GM19240 (cell line): ENCODE measurements around the gene CTNNA2.
A peak's percentile ranks its signal among the peaks of the same experiment; 100 is the strongest.

Experiments used
- DNase-seq: peaks from one replicate; pipeline ENCODE4 v3.0.0; 2011; ENCODE audit warnings: low spot score; ENCODE audit not compliant: insufficient read length

CTNNA2 gene

DNA sequence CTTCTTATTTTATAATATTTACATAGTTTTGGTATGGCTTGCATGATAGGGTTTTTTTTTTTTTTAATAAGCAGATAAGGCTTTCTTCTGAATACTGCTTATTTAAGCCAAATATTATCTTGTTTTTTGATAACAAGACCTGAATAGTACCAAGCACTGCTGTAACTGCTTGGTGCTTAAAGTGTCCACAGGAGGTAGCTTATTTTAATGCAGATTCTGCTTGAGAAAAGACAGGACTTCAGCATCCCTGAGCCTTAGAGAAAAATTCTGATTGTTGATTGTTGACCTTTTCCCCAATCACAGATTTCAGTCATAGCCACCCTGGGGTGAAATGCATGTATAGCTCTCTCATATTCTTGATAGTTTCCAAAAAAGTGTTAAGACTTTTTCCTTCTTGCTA is 336.4 kb downstream of the CTNNA2 start:
- no peak for DNase-seq

DNA sequence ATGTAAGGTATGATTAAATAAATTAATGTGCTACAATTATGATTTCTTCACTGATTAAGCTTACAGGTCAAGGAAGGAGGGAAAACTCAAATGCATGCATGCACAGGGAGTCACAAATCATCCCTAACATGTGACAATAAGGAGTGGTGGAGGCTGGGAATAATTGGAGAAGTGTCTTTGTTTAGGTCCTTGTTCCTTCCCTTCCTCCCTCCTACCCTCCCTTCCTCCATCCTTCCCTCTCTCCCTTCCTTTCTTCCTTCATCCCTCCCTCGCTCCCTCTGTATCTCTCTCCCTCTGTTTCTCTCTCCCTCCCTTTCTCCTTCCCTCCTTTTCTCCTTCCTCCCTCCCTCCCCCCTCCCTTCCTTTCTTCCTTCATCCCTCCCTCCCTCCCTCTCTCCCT is 337.1 kb downstream of the CTNNA2 start:
- no peak for DNase-seq

DNA sequence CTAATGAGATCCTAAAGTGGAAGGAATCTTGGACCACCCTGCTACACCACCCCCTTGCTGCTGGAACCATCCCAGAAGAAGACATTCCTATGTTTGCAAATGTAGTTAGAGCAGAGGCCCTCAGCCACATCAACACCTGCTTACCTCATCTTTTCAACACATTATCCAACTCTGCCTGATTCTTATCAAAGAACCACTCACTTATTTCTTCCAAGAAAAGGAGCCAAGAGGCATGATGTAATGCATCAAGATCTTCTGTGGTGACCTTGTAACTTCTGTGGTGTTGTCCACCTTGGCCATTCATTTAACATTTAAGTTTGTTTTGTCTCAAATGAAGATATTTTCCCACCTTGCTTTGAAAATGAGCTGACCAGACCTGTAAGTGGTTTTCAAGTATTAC is 338.1 kb downstream of the CTNNA2 start:
- DNase-seq = no peak

DNA sequence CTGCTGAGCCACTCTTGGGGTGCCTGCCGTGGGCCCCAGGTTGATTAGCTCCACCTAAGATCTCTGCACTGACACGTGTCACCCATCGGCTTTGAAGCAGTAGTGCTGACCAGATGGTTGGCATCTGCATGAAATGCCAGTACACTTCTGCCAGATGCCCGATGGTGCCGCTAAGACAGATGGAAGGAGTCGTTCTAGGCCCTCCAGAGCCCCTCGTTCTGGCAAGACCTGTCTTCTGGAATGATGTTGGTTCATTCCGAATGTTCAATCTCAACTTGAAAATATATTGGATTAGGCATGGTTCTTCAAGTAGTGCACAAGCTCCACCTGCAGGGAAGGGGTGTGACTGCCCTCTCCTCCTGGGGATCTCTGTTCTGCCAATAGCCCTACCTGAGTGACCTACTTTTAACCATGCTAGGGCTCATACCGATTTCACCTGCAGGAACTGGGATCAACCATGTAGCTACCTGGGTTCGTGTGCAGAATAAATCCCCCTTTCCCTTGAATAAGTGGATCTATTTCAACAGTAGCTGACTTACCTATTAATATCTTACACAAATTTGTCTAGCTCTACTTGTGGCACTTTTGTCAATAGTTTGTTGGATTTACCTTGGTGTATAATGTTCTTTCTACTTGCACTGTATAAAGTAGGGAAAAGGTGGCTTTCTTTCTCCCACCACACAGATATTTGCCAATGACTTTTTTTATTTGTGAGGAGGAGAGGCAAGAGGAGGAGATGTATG is 342.6 kb downstream of the CTNNA2 start:
- DNase-seq = no peak

DNA sequence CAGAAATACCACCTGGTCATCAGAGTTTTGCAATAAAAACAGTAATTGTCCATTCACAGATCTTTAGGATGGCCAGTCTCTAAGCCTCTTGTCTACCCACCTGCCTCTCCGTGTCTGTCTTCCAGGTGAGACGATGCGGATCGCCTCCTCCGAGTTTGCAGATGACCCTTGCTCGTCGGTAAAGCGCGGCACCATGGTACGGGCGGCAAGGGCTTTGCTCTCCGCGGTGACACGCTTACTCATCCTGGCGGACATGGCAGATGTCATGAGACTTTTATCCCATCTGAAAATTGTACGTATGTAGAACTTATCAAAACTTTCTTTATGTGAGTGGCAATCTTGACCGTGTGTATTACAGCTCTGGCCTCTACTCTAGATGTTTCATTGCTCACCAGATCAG is 345.0 kb downstream of the CTNNA2 start:
- DNase-seq = no peak

DNA sequence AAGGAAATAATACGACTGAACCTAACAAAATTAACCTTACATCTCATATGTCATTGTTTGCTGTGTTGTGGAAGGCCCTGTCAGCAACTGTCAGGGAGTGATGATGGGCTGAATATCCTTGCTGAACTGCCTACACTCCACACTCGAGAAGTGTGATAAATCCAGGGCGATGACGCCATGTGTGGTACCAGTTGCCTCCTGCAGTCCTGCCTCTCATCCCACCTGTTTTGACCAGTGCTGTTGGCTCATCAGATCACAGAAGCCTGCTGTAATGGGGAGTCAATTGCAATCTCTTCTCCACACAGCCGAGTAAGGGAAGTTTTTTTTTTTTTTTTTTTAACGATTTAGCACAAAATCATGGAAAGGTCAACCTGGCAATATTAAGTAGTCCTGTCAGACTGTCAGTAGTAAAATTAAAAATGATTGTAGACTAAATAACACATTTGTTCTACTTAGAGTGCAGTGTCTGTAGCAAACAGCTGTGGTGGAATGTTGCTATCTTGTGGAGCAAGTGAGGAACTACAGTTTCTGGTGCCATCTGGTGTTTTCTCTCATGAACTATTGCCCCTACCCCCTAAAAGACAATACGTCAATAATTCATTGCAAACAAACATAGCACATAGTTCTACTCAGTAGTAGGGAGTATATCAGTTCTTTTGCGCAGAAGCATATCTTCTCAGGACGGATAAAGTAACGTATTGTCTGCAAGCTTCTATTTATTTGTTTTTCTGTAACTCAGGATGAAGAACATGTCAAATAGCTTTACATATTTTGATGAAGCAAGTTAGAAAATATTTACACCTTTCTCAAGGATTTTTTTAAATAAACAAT is 347.6 kb downstream of the CTNNA2 start:
- no peak for DNase-seq

DNA sequence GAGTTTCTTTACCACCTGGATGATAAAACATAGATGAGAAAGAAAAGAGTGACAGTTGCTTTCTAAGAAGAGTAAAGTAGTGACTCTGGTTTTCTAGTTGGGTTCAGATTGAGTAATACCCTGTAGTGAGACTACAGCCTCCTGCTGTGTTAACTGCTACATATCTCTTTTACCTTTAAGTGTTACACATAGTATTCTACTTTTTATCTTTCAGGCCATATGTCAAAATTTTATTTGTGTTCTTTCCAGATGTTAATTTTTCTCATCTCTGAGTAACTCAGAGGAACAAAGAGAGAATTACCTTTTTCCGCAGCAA is 348.2 kb downstream of the CTNNA2 start:
- DNase-seq = no peak

DNA sequence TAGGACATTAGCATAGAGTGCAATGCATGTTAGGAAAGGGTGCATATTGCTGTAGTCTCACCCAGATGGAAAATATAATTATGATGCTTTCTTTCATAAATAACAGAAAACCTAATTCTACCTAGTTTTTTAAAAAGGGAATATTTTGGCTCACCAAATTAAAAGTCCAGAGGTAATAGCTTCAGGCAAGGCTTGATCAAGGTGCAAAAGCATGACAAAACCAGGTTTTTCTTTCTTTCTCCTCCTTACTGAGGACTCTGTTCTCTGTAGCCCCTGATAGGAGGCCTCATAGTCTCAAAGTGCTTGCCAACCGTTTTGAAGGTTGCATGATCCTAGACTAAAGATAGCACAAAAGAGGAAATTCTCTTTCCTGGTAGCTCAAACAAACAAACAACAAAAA is 349.9 kb downstream of the CTNNA2 start:
- no peak for DNase-seq

DNA sequence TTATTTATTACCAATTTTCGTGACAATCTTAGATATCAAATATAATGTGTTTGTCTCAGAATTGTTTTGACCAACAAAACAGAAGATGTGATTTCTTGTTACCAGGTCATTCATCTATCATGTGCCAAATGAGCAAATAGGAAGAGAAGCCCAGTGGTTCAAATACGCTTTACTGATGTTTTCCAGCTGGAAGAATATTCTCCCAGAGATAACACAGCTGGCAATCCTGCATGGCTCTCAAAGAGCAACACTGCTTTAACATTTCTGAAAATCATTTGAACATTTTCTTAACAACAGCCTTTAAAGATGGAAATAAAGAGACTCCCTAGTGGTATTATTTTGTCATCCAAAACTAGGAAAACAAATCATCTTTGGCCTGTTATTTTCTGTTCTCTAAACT is 359.8 kb downstream of the CTNNA2 start:
- DNase-seq = no peak

DNA sequence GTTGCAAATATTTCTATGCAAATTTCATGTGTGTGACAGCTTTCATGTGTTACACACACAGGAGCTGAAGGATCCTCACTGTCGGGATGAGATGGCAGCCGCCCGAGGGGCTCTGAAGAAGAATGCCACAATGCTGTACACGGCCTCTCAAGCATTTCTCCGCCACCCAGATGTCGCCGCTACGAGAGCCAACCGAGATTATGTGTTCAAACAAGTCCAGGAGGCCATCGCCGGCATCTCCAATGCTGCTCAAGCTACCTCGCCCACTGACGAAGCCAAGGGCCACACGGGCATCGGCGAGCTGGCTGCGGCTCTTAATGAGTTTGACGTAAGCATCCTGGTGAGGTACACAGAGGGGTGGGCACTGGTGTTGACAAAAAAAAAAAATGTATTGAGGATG is 361.2 kb downstream of the CTNNA2 start:
- DNase-seq = no peak

DNA sequence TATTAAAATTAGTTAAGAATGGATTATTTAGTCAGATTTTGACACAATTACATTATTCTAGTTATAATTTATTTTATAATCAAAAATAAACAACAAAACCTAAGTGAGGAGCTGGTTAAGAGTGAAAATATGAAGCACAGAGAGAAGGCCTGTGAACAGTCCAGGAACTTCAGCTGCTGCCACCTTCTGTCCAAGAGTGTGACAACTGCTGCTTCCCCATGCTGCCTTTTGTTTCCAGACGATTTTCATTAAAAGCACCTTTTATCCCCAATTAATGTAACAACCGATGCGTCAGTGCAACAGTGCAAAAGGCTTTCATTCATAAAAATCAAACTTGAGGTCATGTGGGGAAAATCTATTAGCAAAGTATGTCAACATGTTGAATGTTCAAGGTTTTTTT is 363.6 kb downstream of the CTNNA2 start:
- DNase-seq = no peak

DNA sequence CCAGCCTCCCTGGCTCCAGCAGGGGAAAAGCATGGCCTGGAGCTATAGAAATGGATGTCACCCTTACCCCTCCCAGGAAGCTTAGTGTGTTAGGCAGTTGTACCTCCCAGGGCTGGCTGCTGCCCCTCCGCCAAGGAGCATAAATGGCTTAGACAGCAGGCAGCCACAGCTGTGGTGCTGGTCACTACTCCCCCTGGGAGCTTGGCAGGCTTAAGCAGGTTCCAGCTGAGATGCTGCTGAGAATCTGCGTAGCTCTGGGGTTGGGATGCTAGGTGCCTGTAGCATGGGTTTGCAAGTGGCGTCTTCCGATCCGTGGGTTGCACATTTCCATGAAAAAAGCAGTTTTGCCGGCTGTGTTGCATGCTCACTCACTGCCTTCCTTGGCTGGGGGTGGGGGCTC is 369.7 kb downstream of the CTNNA2 start:
- DNase-seq = no peak

DNA sequence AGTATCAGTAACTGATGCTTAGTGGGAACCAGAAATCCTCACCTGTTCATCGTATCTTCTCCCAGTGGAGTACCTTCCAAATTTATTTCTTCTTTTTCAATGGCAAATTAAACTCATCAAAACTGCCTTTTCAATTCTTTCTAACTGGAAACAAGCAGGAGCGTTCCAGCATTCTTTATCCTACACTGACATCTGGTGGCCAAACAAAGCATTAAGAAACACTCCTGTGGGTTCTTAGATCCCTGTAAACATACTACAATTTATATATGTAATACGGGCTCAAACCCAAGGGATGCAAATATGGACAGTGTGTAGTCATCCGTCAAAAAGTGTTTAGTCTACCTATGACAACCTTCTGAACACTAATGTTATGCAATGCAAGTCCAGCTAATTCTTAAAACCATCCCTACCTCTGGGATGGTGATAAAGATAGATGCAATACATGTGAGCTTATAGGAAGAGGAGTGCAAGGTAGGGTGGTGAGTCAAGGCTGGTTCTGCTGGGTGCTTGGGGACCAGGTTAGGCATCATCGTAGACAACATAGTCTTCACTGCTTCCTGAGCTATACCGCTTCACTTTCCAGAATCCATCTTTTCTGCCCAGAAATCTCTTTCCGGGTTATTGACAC is 375.0 kb downstream of the CTNNA2 start:
- peak; percentile 2 for DNase-seq

DNA sequence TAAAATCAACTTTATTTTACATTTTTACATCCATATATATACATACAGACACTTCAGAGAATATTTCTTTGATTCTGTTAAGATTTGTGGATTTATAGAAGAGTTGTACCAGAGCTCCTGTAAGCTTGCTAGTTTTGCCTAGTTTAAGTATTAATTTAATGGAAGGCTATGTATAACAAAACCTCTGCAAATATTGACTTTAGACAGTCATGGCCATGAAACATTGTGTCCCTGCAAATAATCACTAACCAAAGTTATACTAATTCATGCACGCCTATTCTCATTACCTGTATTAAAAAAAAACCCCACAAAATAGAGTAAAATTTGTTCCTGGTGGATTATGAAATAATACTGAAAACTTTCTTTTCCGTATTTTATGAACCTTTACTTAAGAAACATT is 379.3 kb downstream of the CTNNA2 start:
- DNase-seq = no peak

DNA sequence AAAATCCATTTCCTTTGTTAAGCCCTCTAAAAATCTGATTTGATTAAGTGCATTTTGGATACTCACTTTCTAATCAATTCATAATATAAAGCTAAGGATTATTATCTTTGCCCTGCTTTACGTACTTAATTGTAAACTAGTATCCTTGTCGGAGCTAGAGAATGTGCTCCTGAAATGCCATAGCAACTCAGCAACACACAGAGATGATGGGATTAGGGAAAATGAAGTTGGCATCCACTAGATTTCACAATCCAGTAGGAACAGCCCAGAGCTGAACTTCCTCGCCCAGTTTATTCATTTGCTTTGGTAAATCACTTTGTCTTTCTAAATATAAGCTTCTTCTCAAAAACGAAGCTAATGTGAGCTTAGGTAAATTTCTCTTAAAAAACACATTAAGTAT is 386.3 kb downstream of the CTNNA2 start:
- DNase-seq = no peak

DNA sequence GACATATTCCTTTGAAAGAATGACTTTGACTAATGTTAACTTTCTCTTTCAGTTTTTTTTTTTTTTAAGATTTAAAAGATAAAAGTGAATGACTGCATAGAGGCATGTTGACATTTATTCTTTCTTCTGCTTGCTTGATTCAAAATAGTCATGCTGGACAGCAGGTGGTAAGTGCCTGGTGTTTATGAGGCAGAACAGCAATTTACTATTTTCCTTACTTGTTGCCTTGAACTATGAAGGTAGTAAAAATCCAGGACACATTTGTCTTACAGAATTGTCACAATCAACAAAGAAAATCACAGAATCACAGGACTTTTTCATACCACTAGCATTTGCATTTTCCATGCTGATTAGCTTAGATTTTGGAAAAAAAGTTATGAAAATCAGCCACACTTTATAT is 388.3 kb downstream of the CTNNA2 start:
- DNase-seq = no peak

DNA sequence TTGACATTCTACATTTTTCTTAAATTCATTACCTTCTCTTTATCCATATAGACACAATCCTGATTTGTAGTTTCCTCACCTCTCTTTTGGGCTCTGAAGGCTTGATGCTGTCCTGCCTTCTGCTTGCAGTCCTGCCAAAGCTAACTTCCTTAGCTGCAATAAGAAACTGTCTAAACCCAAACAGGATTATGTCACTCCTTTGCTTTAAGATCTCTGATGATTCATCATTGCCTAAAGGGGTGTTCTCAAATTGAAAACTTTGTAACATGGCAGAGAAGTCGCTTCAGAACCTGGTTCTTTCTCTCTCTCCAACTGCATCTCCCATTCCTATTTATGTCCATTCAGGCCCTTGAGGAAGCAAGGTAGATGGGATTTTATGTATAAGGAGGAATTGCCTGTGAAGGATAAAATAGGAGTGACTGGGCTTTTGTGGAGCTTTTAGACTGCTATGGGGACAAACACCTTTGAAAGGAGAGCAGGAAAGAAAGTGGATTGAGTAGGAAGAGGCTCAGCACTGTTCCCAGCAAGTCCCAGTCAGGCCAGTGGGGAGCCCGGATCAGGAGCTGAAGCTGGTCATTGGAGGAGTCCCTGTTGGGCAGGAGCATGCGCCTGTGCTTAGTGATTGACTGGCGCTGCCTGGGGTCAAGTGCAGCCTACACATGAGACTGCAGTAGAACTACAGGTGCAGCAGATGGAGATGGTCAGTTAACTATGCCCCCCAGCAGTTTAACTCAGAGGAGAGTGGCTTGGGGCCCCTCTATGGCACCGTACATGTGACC is 390.6 kb downstream of the CTNNA2 start:
- no peak for DNase-seq

DNA sequence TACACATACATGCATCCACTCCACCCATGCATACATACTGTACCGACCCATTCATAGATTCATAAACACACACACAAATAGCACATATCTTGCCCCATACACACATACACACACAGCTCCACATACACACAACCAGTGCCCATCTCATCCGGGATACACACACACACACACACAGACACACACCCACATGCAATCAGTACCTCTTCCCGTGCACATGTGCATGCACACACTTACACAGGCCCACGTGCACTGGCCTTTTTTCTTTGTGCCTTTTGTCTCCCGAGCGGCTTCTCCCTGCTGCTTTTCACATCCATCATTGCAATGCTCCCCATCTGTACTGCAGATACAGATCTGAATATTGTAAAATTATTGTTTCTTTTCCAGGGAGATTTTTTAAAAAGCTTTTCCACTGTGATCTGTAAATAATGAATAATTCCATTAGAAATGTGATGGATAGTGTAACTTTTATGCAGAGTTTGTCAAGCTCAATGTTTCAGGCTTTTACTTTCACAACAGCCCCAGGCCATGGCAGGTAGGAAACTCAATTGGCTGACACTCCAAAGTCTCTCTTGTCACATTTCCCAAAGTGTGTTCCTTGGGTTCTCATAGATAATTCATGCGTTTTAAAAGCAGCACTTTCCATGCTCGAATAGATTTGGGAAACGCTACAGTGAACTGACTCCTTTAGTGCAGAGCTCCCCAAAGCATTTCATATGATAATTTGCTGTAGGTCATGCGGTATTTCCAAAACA is 393.5 kb downstream of the CTNNA2 start:
- no peak for DNase-seq

DNA sequence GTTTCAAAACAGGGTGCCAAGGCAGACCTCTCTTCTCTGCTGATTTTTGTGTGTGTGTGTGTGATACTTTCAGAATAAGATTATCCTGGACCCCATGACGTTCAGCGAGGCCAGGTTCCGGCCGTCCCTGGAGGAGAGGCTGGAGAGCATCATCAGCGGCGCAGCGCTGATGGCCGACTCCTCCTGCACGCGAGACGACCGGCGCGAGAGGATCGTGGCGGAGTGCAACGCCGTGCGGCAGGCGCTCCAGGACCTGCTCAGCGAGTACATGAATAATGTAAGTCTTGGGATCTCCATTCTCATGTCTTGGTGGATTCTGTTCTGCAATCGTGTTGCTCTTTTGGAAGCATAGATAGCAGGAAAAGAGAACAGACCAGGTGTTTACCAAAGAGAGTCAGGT is 396.7 kb downstream of the CTNNA2 start:
- DNase-seq = no peak

DNA sequence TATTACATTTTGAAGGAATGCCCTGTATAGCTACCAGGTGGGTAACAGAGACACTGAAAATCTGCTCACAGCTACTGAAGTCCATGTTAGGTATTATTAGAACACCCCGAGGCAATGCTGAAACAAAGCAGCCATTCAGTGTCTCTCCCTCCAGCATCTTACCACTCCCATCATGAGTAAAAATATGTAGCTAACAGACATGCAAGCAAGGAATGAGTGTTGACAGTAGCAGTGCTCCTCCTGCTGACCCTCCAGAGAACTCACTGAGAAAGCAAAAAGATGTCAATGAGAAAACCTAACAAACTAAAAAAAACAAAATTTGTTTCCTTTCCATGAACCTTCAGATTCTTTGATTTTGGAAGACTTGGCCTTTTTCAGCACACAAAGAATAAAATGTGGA is 397.8 kb downstream of the CTNNA2 start:
- no peak for DNase-seq

DNA sequence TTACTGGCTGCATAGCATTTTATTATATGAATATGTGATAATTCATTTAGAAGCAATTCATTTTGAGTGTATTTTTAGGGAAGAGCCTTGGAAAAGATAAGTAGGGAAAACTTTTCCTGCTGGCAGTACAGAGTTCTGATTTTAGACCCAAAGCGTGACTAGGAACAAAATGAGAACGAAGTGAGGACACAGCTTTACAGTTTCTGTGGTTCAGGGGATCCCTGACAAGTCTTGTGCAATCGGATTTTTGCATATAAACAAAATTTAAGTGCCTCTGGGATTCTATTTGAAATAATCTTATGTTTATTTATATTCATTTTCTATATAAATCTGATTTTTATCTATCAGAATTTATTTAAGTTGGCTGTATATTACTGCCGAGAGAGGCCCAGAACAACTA is 402.6 kb downstream of the CTNNA2 start:
- DNase-seq = no peak
